HepG2 (cell line): Measurements from ENCODE around the gene SMIM38. TPM values are rescaled to one million over a fixed set of nuclear protein-coding genes. Genes with fewer than 3 reads are reported as not detected.

Source experiments
- ATAC-seq: fragments of 200-7000 bp; cut with Tn5 transposase; 3 replicates; pipeline ENCODE4 v1.9.1; 2020; ENCODE audit warnings: mild to moderate bottlenecking, moderate library complexity
- BruUV-seq: library from RNA; stranded (reverse); fragments of 400-500 nt; replicated peaks from 2 replicates; lab custom pipeline; 2021; lab: Mats Ljungman, UMichigan
- CTCF ChIA-PET: fragments of 300-600 bp; formaldehyde crosslinking; extraction: SDS; loops from one replicate; lab custom pipeline; 2021; ENCODE audit warnings: low total read pairs, inconsistent platforms, low intra/inter-chr PET ratio; lab: Yijun Ruan, JAX
- POLR2A ChIA-PET: fragments of 350-600 bp; sonication (Branson Sonifier 250); formaldehyde crosslinking; loops from one replicate; lab custom pipeline; 2020; ENCODE audit warnings: antibody characterized with exemption, inconsistent platforms; lab: Yijun Ruan, JAX
- DNase-seq: peaks from one replicate; pipeline ENCODE4 v3.0.0-alpha.2; 2015; ENCODE audit warnings: low spot score
- FAIRE-seq: peaks from 3 replicates; lab custom pipeline; 2011; peaks lifted over from hg19 to GRCh38; lab: Jason Lieb, UNC
- H2AFZ ChIP-seq: one replicate; pipeline ENCODE4 v1.6.1; 2011; ENCODE audit warnings: low read length, inconsistent platforms
- H3K27ac ChIP-seq: fragments of 300-600 bp; 3 replicates; pipeline ENCODE4 v1.8.0; 2011; ENCODE audit warnings: mixed run types, mild to moderate bottlenecking, mixed read lengths, low read length, inconsistent platforms; ENCODE audit not compliant: insufficient read depth; ENCODE audit errors: extremely low read length
- H3K27me3 ChIP-seq, 2 experiments: fragments of 200-600 bp in 1 of 2; 2 replicates in 1 of 2; 3 replicates in 1 of 2; pipeline versions ENCODE4 v1.6.0 to v1.8.0; 2011; ENCODE audit warnings: low read length in 2 of 2, mild to moderate bottlenecking in 2 of 2, moderate library complexity in 2 of 2, inconsistent platforms in 1 of 2; ENCODE audit not compliant: insufficient read depth in 2 of 2, control insufficient read depth in 1 of 2
- H3K36me3 ChIP-seq, 2 experiments: fragments of 200-600 bp in 1 of 2; replicated peaks in 1 of 2; 2 replicates in 1 of 2; 3 replicates in 1 of 2; pipeline versions ENCODE4 v1.5.1 to v1.8.0; 2011; ENCODE audit warnings: low read length in 2 of 2, inconsistent platforms in 1 of 2; ENCODE audit not compliant: insufficient read depth in 2 of 2, control insufficient read depth in 1 of 2
- H3K4me1 ChIP-seq: 2 replicates; pipeline ENCODE4 v1.5.1; 2012; ENCODE audit warnings: low read length, inconsistent platforms; ENCODE audit not compliant: insufficient read depth
- H3K4me2 ChIP-seq: 2 replicates; pipeline ENCODE4 v1.6.0; 2011; ENCODE audit warnings: low read depth, low read length, inconsistent platforms
- H3K4me3 ChIP-seq, 3 experiments: fragments of 200-600 bp in 1 of 3; sonication (generic), shearing (Covaris generic) in 1 of 3; replicated peaks in 1 of 3; 2 replicates each; pipeline ENCODE4 v1.5.1; 2011 to 2016; ENCODE audit warnings: low read length in 3 of 3, inconsistent platforms in 2 of 3, low read depth in 2 of 3, mild to moderate bottlenecking in 2 of 3, control low read depth in 1 of 3, mixed read lengths in 1 of 3; ENCODE audit not compliant: insufficient read depth in 1 of 3
- H3K79me2 ChIP-seq: one replicate; pipeline ENCODE4 v1.6.1; 2011; ENCODE audit warnings: low read length, inconsistent platforms; ENCODE audit not compliant: insufficient read depth
- H3K9ac ChIP-seq: 2 replicates; pipeline ENCODE4 v1.6.0; 2011; ENCODE audit warnings: mild to moderate bottlenecking, low read depth, low read length, inconsistent platforms; ENCODE audit not compliant: insufficient read depth
- H3K9me3 ChIP-seq: 2 replicates; pipeline ENCODE4 v1.5.1; 2012; ENCODE audit warnings: mild to moderate bottlenecking, low read length
- H4K20me1 ChIP-seq: 2 replicates; pipeline ENCODE4 v1.6.0; 2011; ENCODE audit warnings: inconsistent platforms, mild to moderate bottlenecking, low read length, moderate library complexity; ENCODE audit not compliant: insufficient read depth
- CCAR2 ChIP-seq: fragments of 200-400 bp; formaldehyde crosslinking; optimal IDR thresholded peaks from 2 replicates; pipeline ENCODE3; 2018; ENCODE audit warnings: low read depth, mild to moderate bottlenecking, low read length, moderate library complexity
- GFI1 ChIP-seq: sonication (generic); formaldehyde crosslinking; IDR thresholded peaks from 2 replicates; pipeline ENCODE4 v1.5.0; 2020; ENCODE audit warnings: missing genetic modification reagents, mild to moderate bottlenecking, borderline replicate concordance
- MED13 ChIP-seq: sonication (generic); formaldehyde crosslinking; IDR thresholded peaks from 2 replicates; pipeline ENCODE4 v1.5.0; 2020; ENCODE audit warnings: missing genetic modification reagents
- NPAS2 ChIP-seq: sonication (generic); formaldehyde crosslinking; IDR thresholded peaks from 2 replicates; pipeline ENCODE4 v1.8.0; 2022; ENCODE audit warnings: mild to moderate bottlenecking, missing genetic modification reagents, borderline replicate concordance
- PAWR ChIP-seq: sonication (generic); formaldehyde crosslinking; IDR thresholded peaks from 2 replicates; pipeline ENCODE4 v1.4.0; 2020; ENCODE audit warnings: missing genetic modification reagents, mild to moderate bottlenecking, borderline replicate concordance
- RBAK ChIP-seq: sonication (generic); formaldehyde crosslinking; IDR thresholded peaks from 2 replicates; pipeline ENCODE4 v1.5.1; 2020; ENCODE audit warnings: mild to moderate bottlenecking, missing genetic modification reagents
- ZKSCAN8 ChIP-seq: IDR thresholded peaks from 2 replicates; pipeline ENCODE4 v1.6.1; 2016; ENCODE audit warnings: borderline replicate concordance, missing genetic modification reagents, missing compliant biosample characterization
- ZNF891 ChIP-seq: sonication (generic); formaldehyde crosslinking; IDR thresholded peaks from 2 replicates; pipeline ENCODE4 v1.5.0; 2020; ENCODE audit warnings: mild to moderate bottlenecking, missing genetic modification reagents
- ZZZ3 ChIP-seq: sonication (generic); formaldehyde crosslinking; IDR thresholded peaks from 2 replicates; pipeline ENCODE4 v1.4.0; 2020; ENCODE audit warnings: missing genetic modification reagents, mild to moderate bottlenecking, borderline replicate concordance
- WGBS: methylation state at CpG from one replicate; pipeline ENCODE4 v1.1.6; 2017; ENCODE audit warnings: low lambda C conversion rate; 5-methylcytosine and 5-hydroxymethylcytosine counted together
- in situ Hi-C: cut with HindIII; loops from 2 replicates; pipeline ENCODE4 v1.10.0; 2017; ENCODE audit warnings: low pct_unique_long_range_greater_than_20kb; ENCODE audit not compliant: extremely low pct_ligation_motif_present
- intact Hi-C: fragments of 100-400 bp; cut with micrococcal nuclease; formaldehyde crosslinking; loops from one replicate; pipeline ENCODE4 v1.10.0; 2022; ENCODE audit not compliant: unreplicated experiment
- polyA plus RNA-seq, 8 experiments: library from polyadenylated mRNA; depleted of rRNA in 3 of 8; stranded (reverse) in 7 of 8; unstranded in 1 of 8; fragments of >200 nt; fragmentation: Illumina TruSeq in 4 of 8; extraction: Trizol in 4 of 8; gene quantifications; 2 replicates each; pipeline versions ENCODE4 v1.2.1 to v1.2.3, GENCODE V29; 2011 to 2016; ENCODE audit warnings: low read depth in 4 of 8, missing spikeins in 1 of 8, mixed read lengths in 1 of 8; ENCODE audit not compliant: insufficient read depth in 1 of 8
- total RNA-seq, 5 experiments: library from RNA; depleted of rRNA; stranded (reverse); fragments of >200 nt; fragmentation: Illumina TruSeq; extraction: Trizol; gene quantifications; 2 replicates each; pipeline ENCODE4 v1.2.3, GENCODE V29; 2016; ENCODE audit warnings: low read depth in 1 of 5
- TF ChIP-seq, protein P1 (sequence below), 2 experiments: sonication (generic) in 1 of 2; formaldehyde crosslinking in 1 of 2; IDR thresholded peaks; 2 replicates each; pipeline versions ENCODE4 v1.6.1 to v1.9.0; 2014 to 2022; ENCODE audit warnings: antibody characterized with exemption in 1 of 2, borderline replicate concordance in 1 of 2, inconsistent platforms in 1 of 2, low read depth in 1 of 2, missing genetic modification reagents in 1 of 2

SMIM38 gene
- total and polyA plus RNA-seq, 2 of the 13 experiments (the other 11 are each of a cell fraction or from before 2014, with no cell fraction given), result 0.30 to 0.40 TPM

DNA sequence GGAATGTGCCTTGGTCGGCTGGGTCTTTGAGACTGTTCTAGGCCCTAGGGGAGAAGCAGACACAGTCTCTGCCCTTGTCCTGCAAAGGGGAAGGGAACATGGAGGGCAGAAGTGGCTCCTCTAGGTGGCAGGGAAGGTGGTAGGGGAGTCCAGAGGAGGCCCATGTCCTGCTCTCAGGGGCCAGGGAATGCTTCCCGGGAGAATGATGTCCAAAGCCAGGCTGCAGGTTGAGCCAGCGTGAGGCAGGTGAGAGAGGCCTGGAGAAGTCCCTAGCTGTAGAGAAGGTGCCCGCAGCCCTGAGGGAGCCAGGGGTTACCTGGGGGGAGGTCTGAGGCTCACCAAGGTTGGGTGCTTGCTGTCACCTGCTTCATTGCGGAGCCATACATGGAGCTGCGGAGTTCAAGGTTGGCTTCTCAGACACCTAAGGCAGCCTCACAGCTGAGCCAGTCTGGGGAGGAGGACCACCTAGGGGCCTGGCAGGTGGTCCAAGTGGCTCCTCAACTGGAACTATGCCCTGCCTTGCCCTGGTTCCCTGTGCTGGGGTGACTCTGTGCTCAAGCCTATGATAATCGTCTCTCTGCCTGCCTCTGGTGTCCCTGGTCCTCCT, 46.1 kb downstream of the SMIM38 start:
- in situ Hi-C loops, result no loop called here
- peaks cover 15% of the 10 kb centered on the region for H3K4me1 ChIP-seq
- peaks cover 5 to 35% of the 10 kb centered on the region in 2 experiments for H3K27me3 ChIP-seq
- H3K79me2 ChIP-seq, result no peaks in the 10 kb centered on the region
- POLR2A ChIA-PET, result no interaction called here
- BruUV-seq, result no TSS peak
- H2AFZ ChIP-seq, result no peak overlapping the region
- H3K4me3 ChIP-seq, result no peak overlapping the region
- intact Hi-C loops, result no loop called here
- no peak for ATAC-seq
- 41% methylated on average over 5 of the region's 7 CpGs for WGBS
- H3K4me2 ChIP-seq, result no peak overlapping the region
- CTCF ChIA-PET, result no interaction called here
- no peak overlapping the region for H3K27ac ChIP-seq
- H3K9ac ChIP-seq, result no peak overlapping the region
- no peak for FAIRE-seq
- H3K9me3 ChIP-seq, result no peaks in the 10 kb centered on the region
- TF ChIP-seq PAWR, result no peak
- no peak for TF ChIP-seq CCAR2
- no peak for TF ChIP-seq ZZZ3 (CRISPR knock-in tag)
- DNase-seq, result no peak
- no peaks in the 10 kb centered on the region for H3K36me3 ChIP-seq
- H4K20me1 ChIP-seq, result no peaks in the 10 kb centered on the region

DNA sequence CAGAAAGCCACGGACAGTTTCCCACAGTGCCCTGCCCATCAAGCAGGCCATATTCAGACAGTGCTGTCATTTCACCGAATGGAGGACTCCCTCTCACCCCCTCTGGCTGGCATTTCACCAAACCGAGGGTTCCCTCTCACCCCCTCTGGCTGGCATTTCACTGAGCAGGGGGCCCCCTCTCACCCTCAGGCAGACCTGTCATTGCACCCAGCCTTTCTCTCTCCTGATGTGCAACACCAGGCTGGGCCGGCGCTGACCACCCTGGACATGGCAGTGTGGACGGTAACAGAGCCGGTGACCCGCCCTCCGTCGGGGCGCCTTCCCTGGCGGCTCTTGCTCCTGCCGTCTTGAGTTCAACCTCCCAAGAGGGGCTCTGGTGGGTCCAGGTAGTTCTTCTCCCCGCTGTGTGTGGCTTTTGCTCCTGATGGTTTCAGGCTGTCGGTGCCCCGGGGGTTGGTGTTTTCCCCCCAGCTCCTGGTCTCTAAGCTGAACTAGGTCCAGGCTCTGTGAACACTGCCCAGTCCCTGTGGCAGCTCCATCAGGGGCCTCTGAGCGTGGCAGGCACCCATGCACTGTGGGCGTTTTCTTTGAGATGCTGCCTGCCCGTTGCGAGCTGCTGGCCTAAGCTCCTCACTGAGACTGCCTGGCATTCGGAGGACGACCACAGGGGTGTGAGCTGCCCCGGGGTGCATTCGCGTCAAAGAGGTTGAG, 46.9 kb downstream of the SMIM38 start:
- Histone ChIP-seq H3K4me2 (no peak overlapping the region), H4K20me1 (no peaks in the 10 kb centered on the region), H2AFZ (no peak overlapping the region), H3K27ac (no peak overlapping the region), H3K79me2 (no peaks in the 10 kb centered on the region), H3K4me3 (no peak overlapping the region), H3K9me3 (no peaks in the 10 kb centered on the region), H3K27me3 (peaks cover 5 to 34% of the 10 kb centered on the region in 2 experiments; a peak in 4 of 5 replicates), H3K4me1 (peaks cover 15% of the 10 kb centered on the region), H3K36me3 (no peaks in the 10 kb centered on the region), H3K9ac (no peak overlapping the region)
- ChIA-PET POLR2A (no interaction called here), CTCF (no interaction called here)
- ATAC-seq (no peak), DNase-seq (no peak), FAIRE-seq (no peak)
- BruUV-seq, result no TSS peak
- WGBS, result 56% methylated on average over 15 of the region's 25 CpGs
- intact Hi-C loops, result no loop called here
- in situ Hi-C loops, result no loop called here
- TF ChIP-seq NPAS2 (no peak), RBAK (CRISPR knock-in tag) (no peak), GFI1 (CRISPR knock-in tag) (no peak), MED13 (CRISPR knock-in tag) (no peak), ZKSCAN8 (CRISPR knock-in tag) (no peak), ZNF891 (CRISPR knock-in tag) (no peak)
- TF ChIP-seq, protein P1, sequence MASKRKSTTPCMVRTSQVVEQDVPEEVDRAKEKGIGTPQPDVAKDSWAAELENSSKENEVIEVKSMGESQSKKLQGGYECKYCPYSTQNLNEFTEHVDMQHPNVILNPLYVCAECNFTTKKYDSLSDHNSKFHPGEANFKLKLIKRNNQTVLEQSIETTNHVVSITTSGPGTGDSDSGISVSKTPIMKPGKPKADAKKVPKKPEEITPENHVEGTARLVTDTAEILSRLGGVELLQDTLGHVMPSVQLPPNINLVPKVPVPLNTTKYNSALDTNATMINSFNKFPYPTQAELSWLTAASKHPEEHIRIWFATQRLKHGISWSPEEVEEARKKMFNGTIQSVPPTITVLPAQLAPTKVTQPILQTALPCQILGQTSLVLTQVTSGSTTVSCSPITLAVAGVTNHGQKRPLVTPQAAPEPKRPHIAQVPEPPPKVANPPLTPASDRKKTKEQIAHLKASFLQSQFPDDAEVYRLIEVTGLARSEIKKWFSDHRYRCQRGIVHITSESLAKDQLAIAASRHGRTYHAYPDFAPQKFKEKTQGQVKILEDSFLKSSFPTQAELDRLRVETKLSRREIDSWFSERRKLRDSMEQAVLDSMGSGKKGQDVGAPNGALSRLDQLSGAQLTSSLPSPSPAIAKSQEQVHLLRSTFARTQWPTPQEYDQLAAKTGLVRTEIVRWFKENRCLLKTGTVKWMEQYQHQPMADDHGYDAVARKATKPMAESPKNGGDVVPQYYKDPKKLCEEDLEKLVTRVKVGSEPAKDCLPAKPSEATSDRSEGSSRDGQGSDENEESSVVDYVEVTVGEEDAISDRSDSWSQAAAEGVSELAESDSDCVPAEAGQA (IDR thresholded peaks at IDR 0.05; ENCODE audit: low read depth), result no peak
- TF ChIP-seq, protein P1 (CRISPR knock-in tag; IDR thresholded peaks at IDR 0.05; ENCODE audit: borderline replicate concordance), result no peak
